Hepatocyte (in vitro differentiated cells): ENCODE results near the gene KRTAP5-6.

Experiments
- EZH2 ChIP-seq: fragments of 200-600 bp; sonication (generic); IDR thresholded peaks from 2 replicates; pipeline ENCODE4 v1.6.1; 2016; ENCODE audit warnings: antibody characterized with exemption, mild to moderate bottlenecking, borderline replicate concordance
- EZH2phosphoT487 ChIP-seq: fragments of 200-600 bp; sonication (generic); IDR thresholded peaks from one replicate; pipeline ENCODE4 v1.6.1; 2018; ENCODE audit warnings: antibody characterized with exemption, mild to moderate bottlenecking, low read depth, moderate library complexity; ENCODE audit not compliant: unreplicated experiment, severe bottlenecking
- TF ChIP-seq, protein P1 (sequence below): fragments of 200-600 bp; sonication (generic); IDR thresholded peaks from 2 replicates; pipeline ENCODE4 v1.5.1; 2016; ENCODE audit warnings: antibody characterized with exemption, mild to moderate bottlenecking; ENCODE audit not compliant: poor library complexity

DNA sequence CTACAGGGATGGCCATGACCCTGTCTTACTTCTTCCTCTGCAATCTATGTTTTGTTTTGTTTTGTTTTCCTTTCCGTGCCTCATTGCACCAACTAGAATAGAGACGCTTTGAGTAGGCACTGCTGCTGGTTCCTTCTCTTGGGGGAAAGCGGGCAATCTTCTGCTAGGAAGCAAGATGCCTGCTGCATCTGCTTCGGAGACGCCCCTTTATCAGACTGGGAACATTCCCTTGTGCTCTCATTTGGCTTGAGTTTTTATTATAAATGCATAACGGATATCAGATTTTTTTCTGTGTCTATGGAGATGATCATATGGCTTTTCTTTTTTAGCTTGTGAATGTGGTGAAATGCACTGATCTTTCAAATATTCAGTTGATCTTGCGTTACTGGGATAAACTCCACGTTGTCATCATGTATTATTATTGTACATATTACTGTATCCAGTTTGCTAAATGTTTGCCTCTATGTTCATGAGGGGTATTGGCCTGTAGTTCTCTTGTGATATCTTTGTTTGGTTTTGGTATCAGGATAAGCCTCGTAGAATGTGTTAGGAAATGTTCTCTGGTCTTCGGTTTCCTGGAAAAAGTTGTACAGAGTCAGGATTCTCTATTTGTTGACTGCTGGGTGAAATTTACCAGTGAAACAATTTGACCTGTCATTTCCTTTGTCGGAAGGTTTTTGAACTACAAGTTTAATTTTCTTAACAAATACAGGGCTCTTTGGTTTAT is 23.4 kb upstream of the KRTAP5-6 start:
- no peak for TF ChIP-seq EZH2
- TF ChIP-seq, protein P1, sequence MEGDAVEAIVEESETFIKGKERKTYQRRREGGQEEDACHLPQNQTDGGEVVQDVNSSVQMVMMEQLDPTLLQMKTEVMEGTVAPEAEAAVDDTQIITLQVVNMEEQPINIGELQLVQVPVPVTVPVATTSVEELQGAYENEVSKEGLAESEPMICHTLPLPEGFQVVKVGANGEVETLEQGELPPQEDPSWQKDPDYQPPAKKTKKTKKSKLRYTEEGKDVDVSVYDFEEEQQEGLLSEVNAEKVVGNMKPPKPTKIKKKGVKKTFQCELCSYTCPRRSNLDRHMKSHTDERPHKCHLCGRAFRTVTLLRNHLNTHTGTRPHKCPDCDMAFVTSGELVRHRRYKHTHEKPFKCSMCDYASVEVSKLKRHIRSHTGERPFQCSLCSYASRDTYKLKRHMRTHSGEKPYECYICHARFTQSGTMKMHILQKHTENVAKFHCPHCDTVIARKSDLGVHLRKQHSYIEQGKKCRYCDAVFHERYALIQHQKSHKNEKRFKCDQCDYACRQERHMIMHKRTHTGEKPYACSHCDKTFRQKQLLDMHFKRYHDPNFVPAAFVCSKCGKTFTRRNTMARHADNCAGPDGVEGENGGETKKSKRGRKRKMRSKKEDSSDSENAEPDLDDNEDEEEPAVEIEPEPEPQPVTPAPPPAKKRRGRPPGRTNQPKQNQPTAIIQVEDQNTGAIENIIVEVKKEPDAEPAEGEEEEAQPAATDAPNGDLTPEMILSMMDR, result no peak
- TF ChIP-seq EZH2phosphoT487, result no peak
